NCI-H748 (cell line): Measurements from ENCODE around the gene B4GAT1.
"Not testable (repeated sequence)": the region's sequence is repeated elsewhere in the genome, so short reads cannot be mapped to it uniquely, and the experiment has no call there.

Experiments used
- DNase-seq: peaks from one replicate; lab custom pipeline; 2025; ENCODE audit not compliant: unreplicated experiment; lab: John Stamatoyannopoulos, UW

The B4GAT1 gene

DNA sequence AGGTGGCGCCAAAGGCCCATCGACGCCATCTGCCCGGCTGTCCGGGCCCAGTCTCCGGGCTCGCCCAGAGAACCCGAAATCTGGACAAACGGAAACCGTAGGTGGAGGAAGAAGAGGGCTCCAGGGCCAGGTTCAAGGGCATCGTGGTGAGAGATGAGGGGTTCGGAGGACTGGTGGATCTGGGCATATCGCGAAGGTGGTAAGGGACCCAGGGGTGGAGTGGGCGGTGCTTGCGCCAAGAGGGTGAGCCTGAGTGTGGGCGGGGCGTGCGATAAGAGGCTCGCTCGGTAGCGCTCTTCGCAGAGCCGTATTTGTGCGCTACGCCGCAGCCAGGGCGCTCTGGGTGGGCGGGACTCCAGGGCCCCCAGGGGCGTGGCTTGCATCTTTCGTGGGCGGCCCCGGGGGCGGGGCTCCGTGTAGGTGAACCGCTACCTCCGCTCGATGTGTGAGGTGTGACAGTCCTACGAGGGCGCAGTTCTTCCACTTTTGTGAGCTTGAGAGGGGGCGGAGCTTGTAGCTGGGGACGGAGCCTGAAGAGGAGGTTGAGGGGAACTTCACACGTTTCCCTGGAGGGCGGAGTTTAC lies 35.4 kb downstream of the B4GAT1 start:
- DNase-seq: peak; percentile 96

DNA sequence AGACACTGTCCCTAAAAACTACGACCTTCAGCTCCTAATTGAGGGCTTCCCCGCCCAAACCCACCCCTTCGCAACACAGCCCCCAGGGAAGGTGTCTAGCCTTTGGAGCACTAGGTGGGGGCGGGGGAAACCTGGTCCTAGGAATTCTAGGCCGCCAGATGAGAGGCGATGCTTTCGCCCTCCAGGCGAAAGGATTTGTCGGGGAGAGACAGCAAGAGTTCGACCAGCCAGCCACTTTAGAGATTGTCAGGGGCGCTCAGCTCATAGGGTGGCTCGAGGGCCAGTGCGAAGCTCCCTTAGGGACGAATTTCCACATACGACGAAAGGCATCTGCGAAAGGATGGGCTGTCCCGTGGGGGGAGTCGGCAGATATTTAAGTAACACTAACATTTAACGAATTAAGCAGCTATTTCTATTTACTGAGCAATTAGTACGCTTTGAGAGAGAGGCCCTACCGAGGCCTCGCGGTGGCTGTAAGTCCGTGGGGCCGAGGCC lies 35.9 kb downstream of the B4GAT1 start:
- DNase-seq: no peak

DNA sequence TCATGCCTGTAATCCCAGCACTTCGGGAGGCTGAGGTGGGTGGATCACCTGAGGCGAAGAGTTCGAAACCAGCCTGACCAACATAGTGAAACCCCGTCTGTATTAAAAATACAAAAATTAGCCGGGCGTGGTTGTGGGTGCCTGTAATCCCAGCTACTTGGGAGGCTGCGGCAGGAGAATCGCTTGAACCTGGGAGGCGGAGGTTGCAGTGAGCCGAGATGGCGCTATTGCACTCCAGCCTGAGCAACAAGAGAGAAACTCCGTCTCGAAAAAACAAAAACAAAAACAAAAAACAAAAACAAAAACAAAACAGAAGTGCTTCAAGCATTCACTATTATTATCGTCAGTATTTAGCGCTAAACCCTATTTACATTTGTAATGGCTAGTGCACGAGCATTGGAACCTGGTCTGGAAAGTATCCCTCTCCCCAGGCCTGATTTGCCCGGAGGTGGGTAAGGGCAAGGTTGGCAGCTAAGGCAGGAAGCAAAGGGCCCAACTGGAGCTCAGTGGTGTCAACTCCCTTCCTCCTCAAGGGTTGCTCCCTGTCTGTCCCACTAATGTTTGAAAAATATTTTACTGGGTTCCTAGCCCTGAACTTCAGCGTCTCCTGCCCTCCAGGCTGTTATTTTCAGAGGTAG lies 36.5 kb downstream of the B4GAT1 start:
- not testable (repeated sequence) for DNase-seq

DNA sequence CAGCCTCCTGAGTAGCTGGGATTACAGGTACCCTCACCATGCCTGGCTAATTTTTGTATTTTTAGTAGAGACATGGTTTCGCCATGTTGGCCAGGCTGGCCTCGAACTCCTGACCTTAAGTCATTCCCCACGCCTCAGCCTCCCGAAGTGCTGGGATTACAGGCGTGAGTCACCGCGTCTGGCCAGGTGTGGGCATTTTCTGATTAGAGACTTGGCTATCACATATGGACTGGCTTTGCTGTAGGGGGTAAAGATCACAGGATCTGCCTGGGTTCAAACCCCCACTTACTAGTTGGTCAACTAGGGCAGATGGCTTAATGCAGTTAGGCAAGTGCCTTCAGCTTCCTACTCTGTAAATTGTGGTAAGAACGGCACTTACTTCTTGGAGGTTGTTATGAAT lies 37.1 kb downstream of the B4GAT1 start:
- DNase-seq: no peak

DNA sequence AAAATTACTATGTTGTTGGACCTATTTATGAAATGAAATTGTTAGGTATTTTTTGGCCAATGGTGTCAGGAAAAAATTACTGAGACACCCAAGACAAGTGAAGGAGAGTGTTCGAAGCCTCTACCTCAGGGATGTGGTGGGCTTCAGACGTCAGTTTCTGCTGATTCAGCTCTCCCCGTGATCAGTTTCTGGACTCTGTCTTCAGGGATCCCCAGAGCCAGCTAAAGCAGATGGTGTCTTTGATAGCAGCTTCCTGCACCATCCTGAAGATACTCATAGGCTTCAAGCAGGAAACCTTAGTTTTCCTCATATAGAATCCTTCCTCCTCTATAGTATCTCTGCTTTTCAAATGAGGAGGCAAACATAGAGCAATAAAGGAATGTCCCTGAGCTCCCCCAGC lies 38.0 kb downstream of the B4GAT1 start:
- DNase-seq: no peak

DNA sequence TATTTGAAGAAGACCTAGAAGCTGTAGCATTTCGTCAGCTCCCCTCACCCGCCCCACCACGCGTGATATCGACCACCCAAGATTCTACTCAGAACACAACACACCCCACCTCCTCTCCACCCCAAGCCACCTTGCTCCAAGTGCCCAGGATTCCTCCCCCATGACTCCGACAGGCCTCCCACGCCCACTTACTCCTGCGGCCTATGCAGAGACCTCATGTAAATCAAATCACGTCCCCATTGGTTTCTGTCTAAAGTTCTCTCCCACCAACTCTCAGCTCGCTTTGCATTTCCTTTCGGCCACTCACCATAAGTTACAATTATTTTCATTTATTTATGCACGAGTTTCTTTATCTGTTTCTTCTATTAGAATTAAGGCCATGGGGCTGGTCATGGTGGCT lies 44.8 kb downstream of the B4GAT1 start:
- DNase-seq: no peak

DNA sequence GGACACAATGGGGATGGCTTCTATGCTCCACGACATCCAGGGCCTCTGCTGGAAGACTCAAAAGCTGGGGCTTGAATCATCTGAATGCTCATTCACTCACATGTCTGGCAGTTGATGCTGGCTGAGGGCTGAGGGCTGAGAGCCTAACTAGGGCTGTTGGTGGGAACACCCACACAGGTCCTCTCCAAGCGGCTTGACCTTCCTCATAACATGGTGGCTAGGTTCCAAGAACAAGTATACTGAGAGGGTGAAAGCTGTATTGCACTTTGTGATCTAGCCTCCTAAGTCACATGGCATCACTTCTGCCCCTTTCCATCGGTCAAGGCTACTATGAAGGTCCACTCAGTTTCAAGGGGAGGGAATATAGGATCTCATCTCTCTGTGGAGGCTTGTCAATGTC lies 48.2 kb downstream of the B4GAT1 start:
- DNase-seq: no peak

DNA sequence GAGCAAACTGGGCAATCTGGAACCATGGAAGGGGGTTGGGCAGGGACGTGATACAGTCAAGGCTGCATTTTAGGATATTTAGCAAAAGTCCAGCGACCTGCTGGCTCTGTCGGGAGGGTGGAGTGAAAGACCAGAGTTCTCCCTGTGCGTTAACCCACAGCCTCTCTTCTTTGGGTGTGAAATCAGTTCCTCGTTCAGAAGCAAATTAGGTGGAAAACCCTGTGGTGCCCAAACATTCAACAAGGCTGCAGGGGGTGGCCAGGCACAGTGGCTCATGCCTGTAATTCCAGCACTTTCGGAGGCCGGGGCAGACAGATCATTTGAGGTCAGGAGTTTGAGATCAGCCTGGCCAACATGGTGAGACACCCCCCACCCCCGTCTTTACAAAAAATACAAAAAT lies 49.8 kb downstream of the B4GAT1 start:
- no peak for DNase-seq
